HG03103 (cell line): Measurements from ENCODE around the gene TRAPPC6A.

ENCODE experiments used
- ATAC-seq: cut with Tn5 transposase; IDR thresholded peaks from one replicate; pipeline ENCODE4 v1.9.1; 2021; ENCODE audit warnings: low read depth; ENCODE audit not compliant: unreplicated experiment

TRAPPC6A gene

GRCh38 chr19:45177817-45178261 is at the start of gene TRAPPC6A:
TRAPPC6A (minus strand) TSS chr19:45178237; CDS start chr19:45178218, 19 bp downstream.
- no peak for ATAC-seq

- no peak for ATAC-seq
Observed at GRCh38 chr19:45224645-45225044, 46.6 kb upstream of the TRAPPC6A start.

- ATAC-seq = no peak
Observed at GRCh38 chr19:45223879-45224278, 45.8 kb upstream of the TRAPPC6A start.

GRCh38 chr19:45222724-45223123 is 44.7 kb upstream of the TRAPPC6A start:
- no peak for ATAC-seq

- ATAC-seq = no peak
Observed at GRCh38 chr19:45218911-45219743, 41.1 kb upstream of the TRAPPC6A start.

GRCh38 chr19:45218426-45218825 is 40.4 kb upstream of the TRAPPC6A start:
- no peak for ATAC-seq

- no peak for ATAC-seq
Observed at GRCh38 chr19:45217957-45218334, 39.9 kb upstream of the TRAPPC6A start.

- ATAC-seq = no peak
Observed at GRCh38 chr19:45217193-45217956, 39.3 kb upstream of the TRAPPC6A start.

- ATAC-seq = no peak
Observed at GRCh38 chr19:45216667-45217066, 38.6 kb upstream of the TRAPPC6A start.

- no peak for ATAC-seq
Observed at GRCh38 chr19:45215391-45216191, 37.6 kb upstream of the TRAPPC6A start.

GRCh38 chr19:45213031-45213430 is 35.0 kb upstream of the TRAPPC6A start:
- no peak for ATAC-seq

- no peak for ATAC-seq
Observed at GRCh38 chr19:45211751-45212381, 33.8 kb upstream of the TRAPPC6A start.

GRCh38 chr19:45206328-45206727 is 28.3 kb upstream of the TRAPPC6A start:
- no peak for ATAC-seq

- ATAC-seq = no peak
Observed at GRCh38 chr19:45205810-45206209, 27.8 kb upstream of the TRAPPC6A start.

- no peak for ATAC-seq
Observed at GRCh38 chr19:45202637-45203036, 24.6 kb upstream of the TRAPPC6A start.

GRCh38 chr19:45200568-45200967 is 22.5 kb upstream of the TRAPPC6A start:
- no peak for ATAC-seq

GRCh38 chr19:45195764-45196163 is 17.7 kb upstream of the TRAPPC6A start:
- ATAC-seq = no peak

- no peak for ATAC-seq
Observed at GRCh38 chr19:45191375-45191774, 13.3 kb upstream of the TRAPPC6A start.

GRCh38 chr19:45189971-45190370 is 11.9 kb upstream of the TRAPPC6A start:
- ATAC-seq = no peak

- ATAC-seq = no peak
Observed at GRCh38 chr19:45187421-45188100, 9.5 kb upstream of the TRAPPC6A start.
